ENCODE results near the gene ROBO2.

DNA sequence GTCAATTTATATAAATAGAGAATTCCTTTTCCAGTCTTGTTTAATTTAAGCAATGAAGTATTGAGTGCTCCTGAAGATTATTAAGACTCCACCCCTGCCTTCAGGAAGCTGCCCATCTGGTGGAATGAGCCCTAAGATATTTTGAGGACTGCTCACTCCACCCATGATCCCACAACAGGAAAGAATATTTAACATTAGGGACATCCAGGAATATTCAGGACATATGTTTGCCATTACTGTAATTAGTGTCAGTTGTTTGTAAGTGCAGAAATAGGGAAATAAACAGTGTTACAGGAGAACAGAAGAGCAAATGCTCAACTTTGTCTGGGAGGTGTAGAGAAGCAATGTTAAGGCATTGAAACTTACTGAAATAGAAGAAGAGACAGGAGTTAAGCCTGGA is 375.0 kb downstream of the ROBO2 start:
- TF ChIP-seq POLR2AphosphoS5 (IDR thresholded peaks at IDR 0.05; ENCODE audit: low read depth, low read length), result no peak
- TF ChIP-seq, protein P1, sequence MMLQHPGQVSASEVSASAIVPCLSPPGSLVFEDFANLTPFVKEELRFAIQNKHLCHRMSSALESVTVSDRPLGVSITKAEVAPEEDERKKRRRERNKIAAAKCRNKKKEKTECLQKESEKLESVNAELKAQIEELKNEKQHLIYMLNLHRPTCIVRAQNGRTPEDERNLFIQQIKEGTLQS (IDR thresholded peaks at IDR 0.05), result no peak

Measured in HCT116 (cell line).